SH-SY5Y (cell line): Measurements from ENCODE around the gene TIGD3.

Source experiments
- GATA2 ChIP-seq: IDR thresholded peaks from 2 replicates; pipeline ENCODE4 v1.6.1; 2011; ENCODE audit warnings: mild to moderate bottlenecking, low read depth, low read length
- GATA3 ChIP-seq: IDR thresholded peaks from 2 replicates; pipeline ENCODE4 v1.6.1; 2011; ENCODE audit warnings: low read depth, mild to moderate bottlenecking, low read length, moderate library complexity

- no peak for TF ChIP-seq GATA3
- no peak for TF ChIP-seq GATA2
These were observed 47.0 kb upstream of the TIGD3 start for GRCh38 chr11:65307298-65308229.
